GM23338 (cell line): ENCODE measurements around the gene PSMC4. TPM values are rescaled to one million over a fixed set of nuclear protein-coding genes. Genes with fewer than 3 reads are reported as not detected.

Source experiments
- ATAC-seq: fragments of 200-7000 bp; cut with Tn5 transposase; 3 replicates; pipeline ENCODE4 v1.9.1; 2020
- DNase-seq: peaks from one replicate; pipeline ENCODE4 v3.0.0-alpha.2; 2015; ENCODE audit warnings: low spot score
- H2AFZ ChIP-seq: fragments of 200-600 bp; sonication (generic); 2 replicates; pipeline ENCODE4 v1.8.0; 2016; ENCODE audit warnings: antibody characterized with exemption, mild to moderate bottlenecking, moderate library complexity
- H3F3A ChIP-seq: fragments of 200-600 bp; sonication (generic); replicated peaks from 2 replicates; pipeline ENCODE4 v1.8.0; 2017; ENCODE audit warnings: antibody characterized with exemption, mixed run types, low read depth
- H3K27ac ChIP-seq: fragments of 200-600 bp; sonication (generic); 2 replicates; pipeline ENCODE4 v1.6.1; 2016; ENCODE audit warnings: low read depth
- H3K27me3 ChIP-seq: fragments of 200-600 bp; sonication (generic); 2 replicates; pipeline ENCODE4 v1.8.0; 2016; ENCODE audit warnings: mild to moderate bottlenecking, mixed run types, moderate library complexity; ENCODE audit not compliant: insufficient read depth
- H3K36me3 ChIP-seq: fragments of 200-600 bp; sonication (generic); 2 replicates; pipeline ENCODE4 v1.8.0; 2016; ENCODE audit warnings: mild to moderate bottlenecking; ENCODE audit not compliant: insufficient read depth
- H3K4me1 ChIP-seq: fragments of 200-600 bp; sonication (generic); 2 replicates; pipeline ENCODE4 v1.8.0; 2016; ENCODE audit warnings: mild to moderate bottlenecking, moderate library complexity; ENCODE audit not compliant: insufficient read depth
- H3K4me2 ChIP-seq: fragments of 200-600 bp; sonication (generic); 2 replicates; pipeline ENCODE4 v1.7.1; 2017; ENCODE audit warnings: mixed run types
- H3K4me3 ChIP-seq: fragments of 200-600 bp; sonication (generic); 2 replicates; pipeline ENCODE4 v1.6.1; 2016; ENCODE audit warnings: mixed run types
- H3K79me2 ChIP-seq: fragments of 200-600 bp; sonication (generic); replicated peaks from 2 replicates; pipeline ENCODE4 v1.8.0; 2017; ENCODE audit warnings: mild to moderate bottlenecking; ENCODE audit not compliant: insufficient read depth
- H3K9me2 ChIP-seq: fragments of 200-600 bp; sonication (generic); 2 replicates; pipeline ENCODE4 v1.8.0; 2017; ENCODE audit not compliant: insufficient read depth
- H4K20me1 ChIP-seq: fragments of 200-600 bp; sonication (generic); replicated peaks from 2 replicates; pipeline ENCODE4 v1.8.0; 2017; ENCODE audit warnings: mild to moderate bottlenecking; ENCODE audit not compliant: insufficient read depth
- H3K27ac Mint-ChIP-seq: 2 replicates; pipeline ENCODE4 v1.8.0; 2020; ENCODE audit warnings: inconsistent platforms, mild to moderate bottlenecking, moderate library complexity, mixed read lengths
- H3K27me3 Mint-ChIP-seq: 3 replicates; pipeline ENCODE4 v1.8.0; 2022; ENCODE audit warnings: low read depth, mild to moderate bottlenecking, moderate library complexity, mixed read lengths, inconsistent platforms; ENCODE audit not compliant: insufficient read depth, poor library complexity
- H3K36me3 Mint-ChIP-seq: 3 replicates; pipeline ENCODE4 v1.8.0; 2021; ENCODE audit warnings: low read depth, mild to moderate bottlenecking, inconsistent platforms, moderate library complexity, mixed read lengths
- H3K4me1 Mint-ChIP-seq: 3 replicates; pipeline ENCODE4 v1.8.0; 2020; ENCODE audit warnings: mild to moderate bottlenecking, inconsistent platforms, mixed read lengths
- H3K4me3 Mint-ChIP-seq: 3 replicates; pipeline ENCODE4 v1.8.0; 2021; ENCODE audit warnings: moderate library complexity, mild to moderate bottlenecking, inconsistent platforms, mixed read lengths
- H3K9me3 Mint-ChIP-seq: 3 replicates; pipeline ENCODE4 v1.8.0; 2020; ENCODE audit warnings: moderate library complexity, mild to moderate bottlenecking, inconsistent platforms, mixed read lengths
- CREB1 ChIP-seq: fragments of 250-450 bp; sonication (Bioruptor Pico); IDR thresholded peaks from 2 replicates; pipeline ENCODE4 v1.5.0; 2020; ENCODE audit warnings: low read depth, mild to moderate bottlenecking, moderate library complexity
- CTCF ChIP-seq, 2 experiments: fragments of 200-600 bp in 1 of 2; sonication (generic) in 1 of 2; conservative IDR thresholded peaks; 2 replicates each; pipeline versions ENCODE4 v1.5.1 to v1.6.1; 2016 to 2017; ENCODE audit warnings: antibody characterized with exemption in 2 of 2, low read depth in 2 of 2, mild to moderate bottlenecking in 2 of 2, moderate library complexity in 1 of 2
- ETS1 ChIP-seq: IDR thresholded peaks from 2 replicates; pipeline ENCODE4 v1.6.1; 2016; ENCODE audit warnings: antibody characterized with exemption
- EZH2 ChIP-seq: fragments of 200-600 bp; sonication (generic); IDR thresholded peaks from one replicate; pipeline ENCODE4 v1.8.0; 2017; ENCODE audit warnings: antibody characterized with exemption, mild to moderate bottlenecking, low read depth; ENCODE audit not compliant: unreplicated experiment
- EZH2phosphoT487 ChIP-seq: fragments of 200-600 bp; sonication (generic); IDR thresholded peaks from one replicate; pipeline ENCODE4 v1.8.1; 2018; ENCODE audit warnings: antibody characterized with exemption; ENCODE audit not compliant: unreplicated experiment
- JUNB ChIP-seq: IDR thresholded peaks from one replicate; pipeline ENCODE4 v1.6.1; 2016; ENCODE audit warnings: antibody characterized with exemption; ENCODE audit not compliant: unreplicated experiment
- NANOG ChIP-seq: IDR thresholded peaks from 2 replicates; pipeline ENCODE4 v1.6.1; 2016; ENCODE audit warnings: antibody characterized with exemption, borderline replicate concordance
- POLR2AphosphoS5 ChIP-seq: IDR thresholded peaks from 2 replicates; pipeline ENCODE4 v1.6.1; 2016; ENCODE audit warnings: antibody characterized with exemption, low read depth
- STAT1 ChIP-seq: IDR thresholded peaks from one replicate; pipeline ENCODE4 v1.6.1; 2016; ENCODE audit warnings: antibody characterized with exemption; ENCODE audit not compliant: unreplicated experiment
- ZNF114 ChIP-seq: fragments of 250-450 bp; sonication (Bioruptor Pico); IDR thresholded peaks from 2 replicates; pipeline ENCODE4 v1.5.0; 2020; ENCODE audit warnings: mild to moderate bottlenecking, moderate library complexity
- ZNF331 ChIP-seq: fragments of 250-450 bp; sonication (Bioruptor Pico); IDR thresholded peaks from 2 replicates; pipeline ENCODE4 v1.5.0; 2020; ENCODE audit warnings: low read depth, mild to moderate bottlenecking, moderate library complexity
- ZNF462 ChIP-seq: fragments of 250-450 bp; sonication (Bioruptor Pico); IDR thresholded peaks from 2 replicates; pipeline ENCODE4 v1.5.0; 2020; ENCODE audit warnings: mild to moderate bottlenecking, moderate library complexity
- polyA plus RNA-seq: library from polyadenylated mRNA; unstranded; fragments of >200 nt; fragmentation: Nextera tagmentation; extraction: Ambion mirVana; gene quantifications from 2 replicates; pipeline ENCODE4 v1.2.1, GENCODE V29; 2016
- total RNA-seq: library from RNA; depleted of rRNA; stranded (reverse); fragments of >200 nt; shearing (Covaris generic); gene quantifications from 2 replicates; pipeline ENCODE4 v1.2.3, GENCODE V29; 2014
- TF ChIP-seq, protein P1 (sequence below): IDR thresholded peaks from one replicate; pipeline ENCODE4 v1.6.1; 2018; ENCODE audit warnings: antibody characterized with exemption; ENCODE audit not compliant: unreplicated experiment

Gene PSMC4
- total and polyA plus RNA-seq, 2 experiments from 2014 or later: 135 to 147 TPM

- no peaks in the 10 kb centered on the region for H3K36me3 Mint-ChIP-seq
- no peak for DNase-seq
- no peak overlapping the region for H3K27ac Mint-ChIP-seq
- H3K4me1 Mint-ChIP-seq: peaks cover 3% of the 10 kb centered on the region; the same call in 1 of the 3 replicates
- Histone ChIP-seq H3K27ac (no peak overlapping the region), H3K4me1 (no peaks in the 10 kb centered on the region), H3K36me3 (no peaks in the 10 kb centered on the region), H3K27me3 (no peaks in the 10 kb centered on the region), H3K9me2 (no peaks in the 10 kb centered on the region), H3K79me2 (no peaks in the 10 kb centered on the region), H3K4me2 (no peak overlapping the region), H3F3A (no peaks in the 10 kb centered on the region), H4K20me1 (no peaks in the 10 kb centered on the region), H3K4me3 (no peak overlapping the region), H2AFZ (no peak overlapping the region)
- ATAC-seq: no peak
- H3K4me3 Mint-ChIP-seq: no peak overlapping the region
- TF ChIP-seq STAT1 (no peak), CREB1 (CRISPR knock-in tag) (no peak), EZH2phosphoT487 (no peak), CTCF (conservative IDR thresholded peaks at IDR 0.05; ENCODE audit: low read depth in 2 of 2) (no peak), ZNF114 (CRISPR knock-in tag) (no peak), ZNF331 (CRISPR knock-in tag) (no peak), EZH2 (no peak), ZNF462 (CRISPR knock-in tag) (no peak), NANOG (no peak), POLR2AphosphoS5 (no peak), ETS1 (no peak), JUNB (no peak)
- TF ChIP-seq, protein P1, sequence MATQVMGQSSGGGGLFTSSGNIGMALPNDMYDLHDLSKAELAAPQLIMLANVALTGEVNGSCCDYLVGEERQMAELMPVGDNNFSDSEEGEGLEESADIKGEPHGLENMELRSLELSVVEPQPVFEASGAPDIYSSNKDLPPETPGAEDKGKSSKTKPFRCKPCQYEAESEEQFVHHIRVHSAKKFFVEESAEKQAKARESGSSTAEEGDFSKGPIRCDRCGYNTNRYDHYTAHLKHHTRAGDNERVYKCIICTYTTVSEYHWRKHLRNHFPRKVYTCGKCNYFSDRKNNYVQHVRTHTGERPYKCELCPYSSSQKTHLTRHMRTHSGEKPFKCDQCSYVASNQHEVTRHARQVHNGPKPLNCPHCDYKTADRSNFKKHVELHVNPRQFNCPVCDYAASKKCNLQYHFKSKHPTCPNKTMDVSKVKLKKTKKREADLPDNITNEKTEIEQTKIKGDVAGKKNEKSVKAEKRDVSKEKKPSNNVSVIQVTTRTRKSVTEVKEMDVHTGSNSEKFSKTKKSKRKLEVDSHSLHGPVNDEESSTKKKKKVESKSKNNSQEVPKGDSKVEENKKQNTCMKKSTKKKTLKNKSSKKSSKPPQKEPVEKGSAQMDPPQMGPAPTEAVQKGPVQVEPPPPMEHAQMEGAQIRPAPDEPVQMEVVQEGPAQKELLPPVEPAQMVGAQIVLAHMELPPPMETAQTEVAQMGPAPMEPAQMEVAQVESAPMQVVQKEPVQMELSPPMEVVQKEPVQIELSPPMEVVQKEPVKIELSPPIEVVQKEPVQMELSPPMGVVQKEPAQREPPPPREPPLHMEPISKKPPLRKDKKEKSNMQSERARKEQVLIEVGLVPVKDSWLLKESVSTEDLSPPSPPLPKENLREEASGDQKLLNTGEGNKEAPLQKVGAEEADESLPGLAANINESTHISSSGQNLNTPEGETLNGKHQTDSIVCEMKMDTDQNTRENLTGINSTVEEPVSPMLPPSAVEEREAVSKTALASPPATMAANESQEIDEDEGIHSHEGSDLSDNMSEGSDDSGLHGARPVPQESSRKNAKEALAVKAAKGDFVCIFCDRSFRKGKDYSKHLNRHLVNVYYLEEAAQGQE: no peak
- no peaks in the 10 kb centered on the region for H3K9me3 Mint-ChIP-seq
- peaks cover 8% of the 10 kb centered on the region for H3K27me3 Mint-ChIP-seq
Observed at GRCh38 chr19:39923862-39924261, 47.1 kb upstream of the PSMC4 start.
